ENCODE results near the gene VGLL1. TPM values are rescaled to one million over a fixed set of nuclear protein-coding genes. Genes with fewer than 3 reads are reported as not detected.

VGLL1 gene
- total RNA-seq, 6 experiments from 2014 or later = not detected

DNA sequence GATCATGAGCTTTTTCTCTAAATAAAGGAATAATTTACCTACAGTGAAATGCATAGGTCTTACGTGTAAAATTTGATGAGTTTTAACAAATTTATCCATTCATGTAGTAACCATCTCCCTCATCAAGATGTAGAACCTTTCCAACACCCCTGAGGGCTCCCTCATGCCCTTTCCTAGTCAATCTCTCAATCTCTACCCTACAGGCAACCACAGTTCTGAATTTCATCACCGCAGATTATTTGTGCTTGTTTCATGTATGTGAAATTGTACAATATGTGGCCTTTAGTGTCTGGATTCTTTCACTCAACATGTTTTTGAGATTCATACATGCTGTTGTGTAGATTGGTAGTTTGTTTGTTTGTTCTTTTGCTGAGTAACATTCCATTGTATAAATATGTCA, 2.1 kb downstream of the VGLL1 start:
- intact Hi-C loops (cut with DNase I) = no loop called here
- H3K36me3 ChIP-seq = no peaks in the 10 kb centered on the region

DNA sequence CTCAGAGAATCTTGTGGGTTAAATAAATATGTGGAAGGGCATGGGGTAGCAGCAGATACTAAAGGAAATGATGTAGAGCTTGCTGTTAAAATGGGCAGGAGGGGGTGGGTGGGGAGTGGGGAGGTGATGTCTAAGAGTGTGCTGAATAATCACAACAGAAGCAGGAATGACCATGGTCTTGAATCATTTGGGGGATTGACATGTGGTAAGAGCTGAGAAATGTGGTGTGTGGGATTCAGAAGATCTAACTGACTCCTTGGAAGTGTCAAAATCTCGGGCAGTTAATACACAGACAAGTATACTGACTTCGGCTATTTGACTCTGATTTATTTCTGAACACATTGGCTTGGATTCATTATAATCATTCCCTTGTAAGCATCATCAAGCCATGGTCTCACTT, 6.8 kb downstream of the VGLL1 start:
- 51% methylated on average over 2 of the region's 2 CpGs for WGBS (ENCODE audit: insufficient coverage, low coverage, low lambda C conversion rate, missing lambda C conversion rate)
- H3K27me3 ChIP-seq = no peaks in the 10 kb centered on the region
- DNase-seq (no peak), ATAC-seq (no peak)
- no peak overlapping the region for H3K27ac ChIP-seq
- no peaks in the 10 kb centered on the region for H3K4me1 ChIP-seq
- intact Hi-C loops (cut with DNase I) = no loop called here
- no peaks in the 10 kb centered on the region for H3K9me3 ChIP-seq
- H3K36me3 ChIP-seq = no peaks in the 10 kb centered on the region
- H3K4me3 ChIP-seq = no peak overlapping the region
- TF ChIP-seq, protein P1, sequence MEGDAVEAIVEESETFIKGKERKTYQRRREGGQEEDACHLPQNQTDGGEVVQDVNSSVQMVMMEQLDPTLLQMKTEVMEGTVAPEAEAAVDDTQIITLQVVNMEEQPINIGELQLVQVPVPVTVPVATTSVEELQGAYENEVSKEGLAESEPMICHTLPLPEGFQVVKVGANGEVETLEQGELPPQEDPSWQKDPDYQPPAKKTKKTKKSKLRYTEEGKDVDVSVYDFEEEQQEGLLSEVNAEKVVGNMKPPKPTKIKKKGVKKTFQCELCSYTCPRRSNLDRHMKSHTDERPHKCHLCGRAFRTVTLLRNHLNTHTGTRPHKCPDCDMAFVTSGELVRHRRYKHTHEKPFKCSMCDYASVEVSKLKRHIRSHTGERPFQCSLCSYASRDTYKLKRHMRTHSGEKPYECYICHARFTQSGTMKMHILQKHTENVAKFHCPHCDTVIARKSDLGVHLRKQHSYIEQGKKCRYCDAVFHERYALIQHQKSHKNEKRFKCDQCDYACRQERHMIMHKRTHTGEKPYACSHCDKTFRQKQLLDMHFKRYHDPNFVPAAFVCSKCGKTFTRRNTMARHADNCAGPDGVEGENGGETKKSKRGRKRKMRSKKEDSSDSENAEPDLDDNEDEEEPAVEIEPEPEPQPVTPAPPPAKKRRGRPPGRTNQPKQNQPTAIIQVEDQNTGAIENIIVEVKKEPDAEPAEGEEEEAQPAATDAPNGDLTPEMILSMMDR (IDR thresholded peaks at IDR 0.05) = no peak
- TF ChIP-seq POLR2A (IDR thresholded peaks at IDR 0.05) = no peak

More for the DNA sequence above, 2.1 kb downstream of the VGLL1 start:
- no peak overlapping the region for H3K27ac ChIP-seq
- WGBS (ENCODE audit: insufficient coverage, low coverage, low lambda C conversion rate, missing lambda C conversion rate) = 70% methylated on average over 2 of the region's 2 CpGs
- no peaks in the 10 kb centered on the region for H3K9me3 ChIP-seq
- no peak overlapping the region for H3K4me3 ChIP-seq
- H3K4me1 ChIP-seq = no peaks in the 10 kb centered on the region
- H3K27me3 ChIP-seq = no peaks in the 10 kb centered on the region
- no peak for ATAC-seq
- DNase-seq = no peak
- no peak for TF ChIP-seq POLR2A (IDR thresholded peaks at IDR 0.05)
- TF ChIP-seq, protein P1 (IDR thresholded peaks at IDR 0.05) = no peak

DNA sequence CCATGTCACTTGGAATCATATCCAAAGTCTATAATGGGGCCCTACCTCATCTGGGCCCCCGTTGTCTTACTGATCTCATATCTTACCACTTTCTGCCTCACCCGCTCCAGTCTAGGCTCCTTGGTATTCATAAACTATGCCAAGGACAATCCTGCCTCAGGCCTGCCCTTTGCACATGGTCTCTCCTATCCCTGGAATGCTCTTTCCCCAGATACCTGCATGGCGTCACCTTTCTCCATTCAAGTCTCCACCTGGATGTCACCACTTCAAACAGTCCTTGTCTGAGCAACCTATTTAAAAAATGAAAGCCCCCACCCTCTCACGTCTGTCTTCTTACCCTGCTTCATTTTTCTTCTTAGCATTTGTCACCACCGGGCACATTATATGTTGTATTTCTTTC, 8.2 kb downstream of the VGLL1 start:
- DNase-seq (no peak), ATAC-seq (no peak)
- Histone ChIP-seq H3K27ac (no peak overlapping the region), H3K4me3 (no peak overlapping the region), H3K4me1 (no peaks in the 10 kb centered on the region), H3K9me3 (no peaks in the 10 kb centered on the region), H3K27me3 (no peaks in the 10 kb centered on the region), H3K36me3 (no peaks in the 10 kb centered on the region)
- TF ChIP-seq, protein P1 (IDR thresholded peaks at IDR 0.05) = no peak
- intact Hi-C loops (cut with DNase I) = no loop called here
- 66% methylated on average over 5 of the region's 5 CpGs for WGBS (ENCODE audit: insufficient coverage, low coverage, low lambda C conversion rate, missing lambda C conversion rate)

DNA sequence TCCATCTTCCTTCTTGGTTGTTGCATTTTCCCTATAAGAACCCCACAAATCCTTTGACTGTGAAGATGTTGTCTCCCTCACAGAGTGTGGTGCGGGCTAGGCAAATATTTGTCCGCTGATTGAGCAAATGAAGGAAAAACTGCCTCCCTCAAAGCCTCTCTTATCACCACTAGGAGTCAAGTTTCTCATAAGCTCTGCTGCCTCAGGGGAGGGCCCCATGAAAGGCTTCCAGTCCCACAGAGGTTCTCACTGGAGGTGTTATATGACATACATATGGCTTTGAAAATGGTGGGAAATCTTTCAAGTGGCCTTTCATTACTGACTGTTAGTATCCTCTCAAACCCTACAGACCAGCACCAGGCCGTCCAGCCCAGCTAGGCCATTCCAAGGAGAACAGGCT, 9.3 kb downstream of the VGLL1 start:
- TF ChIP-seq, protein P1 (IDR thresholded peaks at IDR 0.05) = no peak
- TF ChIP-seq POLR2A (IDR thresholded peaks at IDR 0.05) = no peak
- H3K27ac ChIP-seq = no peak overlapping the region
- no peaks in the 10 kb centered on the region for H3K27me3 ChIP-seq
- DNase-seq (no peak), ATAC-seq (no peak)
- no peaks in the 10 kb centered on the region for H3K9me3 ChIP-seq
- intact Hi-C loops (cut with DNase I) = no loop called here
- H3K36me3 ChIP-seq = no peaks in the 10 kb centered on the region
- WGBS (ENCODE audit: insufficient coverage, low coverage, low lambda C conversion rate, missing lambda C conversion rate) = 56% methylated on average over 2 of the region's 3 CpGs
- H3K4me1 ChIP-seq = no peaks in the 10 kb centered on the region
- H3K4me3 ChIP-seq = no peak overlapping the region

DNA sequence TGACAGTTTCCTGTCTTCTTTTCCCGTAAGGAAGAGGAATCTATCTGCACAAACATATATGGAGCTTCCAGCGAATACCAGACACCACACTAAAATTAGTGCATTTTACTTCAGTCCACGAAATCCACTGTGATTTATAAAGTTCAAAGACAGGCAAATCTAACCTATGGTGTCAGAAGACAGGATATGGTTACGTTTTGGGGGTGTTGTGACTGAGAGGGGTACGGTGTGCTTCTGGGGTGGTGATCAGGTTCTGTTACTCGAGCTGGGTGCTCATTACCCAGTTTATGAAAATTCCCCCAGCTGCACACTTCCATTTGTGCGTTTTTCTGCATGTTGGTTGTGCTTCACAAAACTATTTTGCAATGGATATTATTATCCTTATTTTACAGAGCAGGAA, 10.3 kb downstream of the VGLL1 start:
- no peak overlapping the region for H3K27ac ChIP-seq
- DNase-seq (no peak), ATAC-seq (no peak)
- no peak for TF ChIP-seq POLR2A (IDR thresholded peaks at IDR 0.05)
- TF ChIP-seq, protein P1 (IDR thresholded peaks at IDR 0.05) = no peak
- 40% methylated on average over 7 of the region's 7 CpGs for WGBS (ENCODE audit: insufficient coverage, low coverage, low lambda C conversion rate, missing lambda C conversion rate)
- no peaks in the 10 kb centered on the region for H3K36me3 ChIP-seq
- intact Hi-C loops (cut with DNase I) = no loop called here
- H3K27me3 ChIP-seq = no peaks in the 10 kb centered on the region
- no peak overlapping the region for H3K4me3 ChIP-seq
- H3K9me3 ChIP-seq = no peaks in the 10 kb centered on the region
- H3K4me1 ChIP-seq = no peaks in the 10 kb centered on the region
